NT2/D1 (cell line): Measurements from ENCODE around the gene PARD3.

ENCODE experiments used
- DNase-seq: peaks from one replicate; pipeline ENCODE4 v3.0.0-alpha.2; 2011; ENCODE audit warnings: low read depth, low spot score
- H3K27me3 ChIP-seq: 2 replicates; pipeline ENCODE4 v1.6.0; 2011; ENCODE audit warnings: mild to moderate bottlenecking; ENCODE audit not compliant: insufficient read length, insufficient read depth
- H3K36me3 ChIP-seq: 2 replicates; pipeline ENCODE4 v1.6.1; 2011; ENCODE audit warnings: mild to moderate bottlenecking, low read length, mixed read lengths; ENCODE audit not compliant: insufficient read depth, insufficient read length
- H3K4me1 ChIP-seq: 2 replicates; pipeline ENCODE4 v1.5.1; 2011; ENCODE audit not compliant: insufficient read depth, insufficient read length
- H3K4me3 ChIP-seq: 2 replicates; pipeline ENCODE4 v1.5.1; 2011; ENCODE audit warnings: low read depth; ENCODE audit not compliant: insufficient read length
- H3K9ac ChIP-seq: 2 replicates; pipeline ENCODE4 v1.6.0; 2011; ENCODE audit warnings: low read depth; ENCODE audit not compliant: insufficient read length
- H3K9me3 ChIP-seq: 2 replicates; pipeline ENCODE4 v1.5.1; 2011; ENCODE audit warnings: mild to moderate bottlenecking, low read length; ENCODE audit not compliant: insufficient read depth
- SUZ12 ChIP-seq: IDR thresholded peaks from 2 replicates; pipeline ENCODE4 v1.6.1; 2011; ENCODE audit not compliant: insufficient read length, insufficient read depth; ENCODE audit errors: extremely low read depth
- YY1 ChIP-seq: IDR thresholded peaks from 2 replicates; pipeline ENCODE4 v1.6.1; 2011; ENCODE audit not compliant: insufficient read length, insufficient read depth
- ZNF274 ChIP-seq: IDR thresholded peaks from 2 replicates; pipeline ENCODE4 v1.6.1; 2011; ENCODE audit warnings: mild to moderate bottlenecking, low read depth, low read length

PARD3 gene

GRCh38 chr10:34814223-34814912 lies 728 bp downstream of the PARD3 start:
- H3K4me3 ChIP-seq, result peak overlapping the region; percentile 68
- peaks cover 29% of the 10 kb centered on the region for H3K27me3 ChIP-seq
- no peaks in the 10 kb centered on the region for H3K4me1 ChIP-seq
- no peak for TF ChIP-seq SUZ12
- TF ChIP-seq YY1, result no peak
- TF ChIP-seq ZNF274, result no peak
- no peaks in the 10 kb centered on the region for H3K36me3 ChIP-seq
- H3K9ac ChIP-seq, result peak overlapping the region; percentile 90
- no peak for DNase-seq
- H3K9me3 ChIP-seq, result no peaks in the 10 kb centered on the region

GRCh38 chr10:34813626-34814222 lies 1.4 kb downstream of the PARD3 start:
- Histone ChIP-seq H3K4me1 (peaks cover 4% of the 10 kb centered on the region), H3K9me3 (no peaks in the 10 kb centered on the region), H3K36me3 (no peaks in the 10 kb centered on the region), H3K27me3 (peaks cover 29% of the 10 kb centered on the region), H3K4me3 (peak overlapping the region; percentile 68), H3K9ac (peak overlapping the region; percentile 90)
- no peak for DNase-seq
- TF ChIP-seq SUZ12, result no peak
- TF ChIP-seq ZNF274, result no peak
- no peak for TF ChIP-seq YY1

DNA sequence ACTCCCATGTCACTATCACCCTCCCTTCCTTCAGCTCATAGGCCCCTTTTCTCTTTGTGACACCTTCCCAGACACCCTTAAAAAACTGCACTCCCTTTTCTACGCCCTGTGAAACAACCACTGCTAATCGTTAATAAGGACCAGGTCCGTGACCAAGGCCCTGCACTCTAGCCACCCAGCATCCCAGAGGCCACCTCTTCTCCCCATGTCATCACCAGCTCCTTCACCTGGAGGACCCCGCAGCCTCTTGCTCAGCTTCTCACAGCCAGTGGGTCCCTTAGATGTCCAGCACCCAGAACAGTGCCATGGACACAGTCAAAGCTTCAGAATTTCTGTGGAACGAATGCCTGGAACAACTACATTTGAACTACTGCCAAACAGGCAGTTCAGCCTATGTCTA lies 2.3 kb downstream of the PARD3 start:
- Histone ChIP-seq H3K36me3 (no peaks in the 10 kb centered on the region), H3K27me3 (peaks cover 28% of the 10 kb centered on the region), H3K9me3 (no peaks in the 10 kb centered on the region), H3K4me3 (no peak overlapping the region), H3K4me1 (peaks cover 4% of the 10 kb centered on the region), H3K9ac (no peak overlapping the region)
- TF ChIP-seq YY1 (no peak), SUZ12 (no peak), ZNF274 (no peak)
- DNase-seq, result no peak

DNA sequence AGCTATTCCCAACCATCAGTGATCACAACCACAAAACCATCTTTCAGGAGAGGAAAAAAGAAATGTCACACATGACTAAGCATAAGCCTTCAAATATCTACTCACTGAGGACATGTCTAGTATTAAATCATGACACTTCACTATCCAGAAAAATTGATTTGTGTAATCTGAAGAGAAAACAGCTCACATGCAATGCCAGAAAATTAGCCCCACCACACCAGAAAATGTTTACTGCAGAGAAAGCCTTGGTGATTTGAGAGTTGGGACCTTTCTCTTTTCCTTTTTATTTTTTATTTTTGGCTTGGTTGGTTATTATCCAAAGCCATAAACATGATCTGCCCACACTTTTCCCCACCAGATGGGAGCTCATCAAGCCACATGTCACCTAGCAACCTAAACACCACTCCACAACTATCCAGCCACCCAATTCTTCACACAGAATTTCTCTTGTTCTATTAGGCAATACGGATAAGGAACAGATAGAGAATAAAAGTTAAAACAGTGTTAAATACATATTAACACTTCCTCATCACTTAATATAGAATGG lies 3.1 kb downstream of the PARD3 start:
- H3K36me3 ChIP-seq, result no peaks in the 10 kb centered on the region
- H3K27me3 ChIP-seq, result peaks cover 21% of the 10 kb centered on the region
- H3K4me1 ChIP-seq, result peaks cover 4% of the 10 kb centered on the region
- H3K4me3 ChIP-seq, result no peak overlapping the region
- no peak for TF ChIP-seq YY1
- no peak for TF ChIP-seq ZNF274
- no peak for TF ChIP-seq SUZ12
- no peak overlapping the region for H3K9ac ChIP-seq
- no peaks in the 10 kb centered on the region for H3K9me3 ChIP-seq
- DNase-seq, result no peak

GRCh38 chr10:34811126-34811967 lies 3.7 kb downstream of the PARD3 start:
- Histone ChIP-seq H3K36me3 (no peaks in the 10 kb centered on the region), H3K9ac (no peak overlapping the region), H3K4me3 (no peak overlapping the region), H3K27me3 (peaks cover 14% of the 10 kb centered on the region), H3K4me1 (peaks cover 4% of the 10 kb centered on the region), H3K9me3 (no peaks in the 10 kb centered on the region)
- TF ChIP-seq SUZ12, result no peak
- TF ChIP-seq ZNF274, result no peak
- TF ChIP-seq YY1, result no peak
- no peak for DNase-seq

DNA sequence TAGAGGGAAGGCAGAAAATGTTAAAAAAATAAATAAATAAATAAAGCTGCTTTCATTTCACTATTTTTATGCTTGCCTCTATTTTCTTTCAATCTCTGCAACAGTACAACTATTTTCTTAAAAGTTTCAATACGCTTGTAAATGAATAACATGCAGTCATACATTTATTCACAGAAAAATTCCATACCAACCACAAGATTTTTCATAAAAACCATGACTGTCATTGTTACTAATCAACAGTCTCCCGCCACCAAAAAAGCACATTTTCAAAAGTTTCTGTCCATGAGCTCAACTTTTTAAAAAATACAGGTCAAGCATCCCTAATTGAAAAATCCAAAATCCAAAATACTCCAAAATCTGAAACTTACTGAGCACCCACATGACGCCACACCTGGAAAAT lies 5.3 kb downstream of the PARD3 start:
- Histone ChIP-seq H3K4me1 (peaks cover 4% of the 10 kb centered on the region), H3K36me3 (no peaks in the 10 kb centered on the region), H3K27me3 (peaks cover 8% of the 10 kb centered on the region), H3K4me3 (no peak overlapping the region), H3K9me3 (no peaks in the 10 kb centered on the region), H3K9ac (no peak overlapping the region)
- no peak for DNase-seq
- TF ChIP-seq YY1, result no peak
- TF ChIP-seq ZNF274, result no peak
- no peak for TF ChIP-seq SUZ12
